Loucy (cell line): ENCODE data around the gene RCOR2.

Experiments
- H2AFZ ChIP-seq: fragments of 200-600 bp; sonication (generic); 2 replicates; pipeline ENCODE4 v1.6.0; 2016; ENCODE audit warnings: antibody characterized with exemption, mild to moderate bottlenecking, low read length, moderate library complexity
- H3F3A ChIP-seq: fragments of 200-600 bp; 2 replicates; pipeline ENCODE4 v1.6.0; 2016; ENCODE audit warnings: antibody characterized with exemption, low read depth, mild to moderate bottlenecking
- H3K27me3 ChIP-seq: fragments of 200-600 bp; sonication (generic); 2 replicates; pipeline ENCODE4 v1.6.1; 2014; ENCODE audit warnings: low read length, mild to moderate bottlenecking; ENCODE audit not compliant: insufficient read depth, poor library complexity, severe bottlenecking
- H3K36me3 ChIP-seq: fragments of 200-600 bp; sonication (generic); 2 replicates; pipeline ENCODE4 v1.6.1; 2016; ENCODE audit warnings: low read length; ENCODE audit not compliant: insufficient read depth
- H3K4me1 ChIP-seq: fragments of 200-600 bp; sonication (generic); 2 replicates; pipeline ENCODE4 v1.5.1; 2014; ENCODE audit warnings: low read length, mild to moderate bottlenecking; ENCODE audit not compliant: insufficient read depth, poor library complexity, severe bottlenecking
- H3K4me2 ChIP-seq: fragments of 200-600 bp; sonication (generic); 2 replicates; pipeline ENCODE4 v1.6.0; 2014; ENCODE audit warnings: antibody characterized with exemption, low read length, low read depth, mild to moderate bottlenecking; ENCODE audit not compliant: poor library complexity, severe bottlenecking
- H3K4me3 ChIP-seq: fragments of 200-600 bp; sonication (generic); 2 replicates; pipeline ENCODE4 v1.5.1; 2014; ENCODE audit warnings: low read length, mild to moderate bottlenecking, mixed read lengths; ENCODE audit not compliant: poor library complexity, severe bottlenecking
- H3K79me2 ChIP-seq: fragments of 200-600 bp; sonication (generic); 2 replicates; pipeline ENCODE4 v1.6.1; 2014; ENCODE audit warnings: low read length; ENCODE audit not compliant: insufficient read depth
- H3K9ac ChIP-seq: fragments of 200-600 bp; sonication (generic); 2 replicates; pipeline ENCODE4 v1.6.0; 2014; ENCODE audit warnings: mild to moderate bottlenecking, low read depth, low read length, moderate library complexity; ENCODE audit not compliant: poor library complexity, severe bottlenecking
- H3K9me2 ChIP-seq: fragments of 200-600 bp; sonication (generic); replicated peaks from 2 replicates; pipeline ENCODE4 v1.6.1; 2016; ENCODE audit warnings: low read depth, low read length, mixed read lengths
- H3K9me3 ChIP-seq: fragments of 200-600 bp; sonication (generic); 2 replicates; pipeline ENCODE4 v1.6.1; 2014; ENCODE audit warnings: mild to moderate bottlenecking, antibody characterized with exemption, low read length, low read depth; ENCODE audit not compliant: insufficient read depth
- H4K20me1 ChIP-seq: fragments of 200-600 bp; sonication (generic); 2 replicates; pipeline ENCODE4 v1.6.0; 2014; ENCODE audit warnings: antibody characterized with exemption, low read length, mild to moderate bottlenecking; ENCODE audit not compliant: insufficient read depth, poor library complexity, severe bottlenecking
- CTCF ChIP-seq: fragments of 200-600 bp; sonication (generic); conservative IDR thresholded peaks from 2 replicates; pipeline ENCODE4 v1.5.1; 2014; ENCODE audit warnings: mild to moderate bottlenecking, antibody characterized with exemption, low read length
- EZH2phosphoT487 ChIP-seq: fragments of 200-600 bp; IDR thresholded peaks from 2 replicates; pipeline ENCODE4 v1.6.1; 2018; ENCODE audit warnings: antibody characterized with exemption, mild to moderate bottlenecking, moderate library complexity, borderline replicate concordance

Gene RCOR2

GRCh38 chr11:63879598-63880402 lies 37.2 kb downstream of the RCOR2 start:
- H3K4me2 ChIP-seq: no peak overlapping the region
- H3K27me3 ChIP-seq: no peaks in the 10 kb centered on the region
- H3K9me2 ChIP-seq: no peaks in the 10 kb centered on the region
- H3K9ac ChIP-seq: no peak overlapping the region
- peaks cover 39% of the 10 kb centered on the region for H4K20me1 ChIP-seq
- no peaks in the 10 kb centered on the region for H3K9me3 ChIP-seq
- peaks cover 13% of the 10 kb centered on the region for H3K4me1 ChIP-seq
- H2AFZ ChIP-seq: no peak overlapping the region
- peaks cover 18% of the 10 kb centered on the region; the same call in 1 of the 2 replicates for H3K36me3 ChIP-seq
- H3F3A ChIP-seq: no peaks in the 10 kb centered on the region
- H3K4me3 ChIP-seq: no peak overlapping the region
- TF ChIP-seq CTCF: no peak
- TF ChIP-seq EZH2phosphoT487: no peak
- H3K79me2 ChIP-seq: peaks cover 93% of the 10 kb centered on the region

GRCh38 chr11:63877658-63878241 lies 39.2 kb downstream of the RCOR2 start:
- H3K9me3 ChIP-seq: no peaks in the 10 kb centered on the region
- no peaks in the 10 kb centered on the region for H3K9me2 ChIP-seq
- peaks cover 94% of the 10 kb centered on the region for H3K79me2 ChIP-seq
- H3K4me1 ChIP-seq: peaks cover 10% of the 10 kb centered on the region
- no peak overlapping the region for H3K4me3 ChIP-seq
- H3K4me2 ChIP-seq: no peak overlapping the region
- peaks cover 22% of the 10 kb centered on the region; the same call in 1 of the 2 replicates for H3K36me3 ChIP-seq
- no peaks in the 10 kb centered on the region for H3K27me3 ChIP-seq
- H3K9ac ChIP-seq: no peak overlapping the region
- no peak for TF ChIP-seq EZH2phosphoT487
- no peak for TF ChIP-seq CTCF
- no peaks in the 10 kb centered on the region for H3F3A ChIP-seq
- no peak overlapping the region for H2AFZ ChIP-seq
- H4K20me1 ChIP-seq: peaks cover 28% of the 10 kb centered on the region

GRCh38 chr11:63876616-63877015 lies 40.3 kb downstream of the RCOR2 start:
- H3K9ac ChIP-seq: no peak overlapping the region
- H3F3A ChIP-seq: no peaks in the 10 kb centered on the region
- H3K9me3 ChIP-seq: no peaks in the 10 kb centered on the region
- H4K20me1 ChIP-seq: peaks cover 29% of the 10 kb centered on the region
- H3K79me2 ChIP-seq: peaks cover 95% of the 10 kb centered on the region
- H3K4me1 ChIP-seq: peaks cover 14% of the 10 kb centered on the region
- no peak overlapping the region for H3K4me3 ChIP-seq
- no peaks in the 10 kb centered on the region for H3K9me2 ChIP-seq
- TF ChIP-seq EZH2phosphoT487: no peak
- TF ChIP-seq CTCF: no peak
- no peak overlapping the region for H3K4me2 ChIP-seq
- H2AFZ ChIP-seq: no peak overlapping the region
- H3K27me3 ChIP-seq: no peaks in the 10 kb centered on the region
- peaks cover 22% of the 10 kb centered on the region; the same call in 1 of the 2 replicates for H3K36me3 ChIP-seq
